HUES6 (cell line): ENCODE measurements around the gene TPI1.

ENCODE experiments used
- H3K27ac ChIP-seq: 2 replicates; pipeline ENCODE4 v1.7.0; 2013; ENCODE audit warnings: low read depth, mild to moderate bottlenecking, low read length, inconsistent platforms
- H3K27me3 ChIP-seq: 2 replicates; pipeline ENCODE4 v1.6.1; 2013; ENCODE audit warnings: low read length; ENCODE audit not compliant: control insufficient read depth, insufficient read depth
- H3K36me3 ChIP-seq: 2 replicates; pipeline ENCODE4 v1.6.1; 2013; ENCODE audit warnings: low read length; ENCODE audit not compliant: control insufficient read depth, insufficient read depth
- H3K4me1 ChIP-seq: 2 replicates; pipeline ENCODE4 v1.6.1; 2013; ENCODE audit warnings: low read length; ENCODE audit not compliant: control insufficient read depth, insufficient read depth
- H3K4me3 ChIP-seq: 2 replicates; pipeline ENCODE4 v1.5.1; 2013; ENCODE audit warnings: low read depth, low read length
- H3K9ac ChIP-seq: one replicate; pipeline ENCODE4 v1.6.1; 2013; ENCODE audit warnings: mild to moderate bottlenecking, low read length
- H3K9me3 ChIP-seq: 2 replicates; pipeline ENCODE4 v1.6.1; 2013; ENCODE audit warnings: low read depth, low read length; ENCODE audit not compliant: control insufficient read depth, insufficient read depth

Gene TPI1

DNA sequence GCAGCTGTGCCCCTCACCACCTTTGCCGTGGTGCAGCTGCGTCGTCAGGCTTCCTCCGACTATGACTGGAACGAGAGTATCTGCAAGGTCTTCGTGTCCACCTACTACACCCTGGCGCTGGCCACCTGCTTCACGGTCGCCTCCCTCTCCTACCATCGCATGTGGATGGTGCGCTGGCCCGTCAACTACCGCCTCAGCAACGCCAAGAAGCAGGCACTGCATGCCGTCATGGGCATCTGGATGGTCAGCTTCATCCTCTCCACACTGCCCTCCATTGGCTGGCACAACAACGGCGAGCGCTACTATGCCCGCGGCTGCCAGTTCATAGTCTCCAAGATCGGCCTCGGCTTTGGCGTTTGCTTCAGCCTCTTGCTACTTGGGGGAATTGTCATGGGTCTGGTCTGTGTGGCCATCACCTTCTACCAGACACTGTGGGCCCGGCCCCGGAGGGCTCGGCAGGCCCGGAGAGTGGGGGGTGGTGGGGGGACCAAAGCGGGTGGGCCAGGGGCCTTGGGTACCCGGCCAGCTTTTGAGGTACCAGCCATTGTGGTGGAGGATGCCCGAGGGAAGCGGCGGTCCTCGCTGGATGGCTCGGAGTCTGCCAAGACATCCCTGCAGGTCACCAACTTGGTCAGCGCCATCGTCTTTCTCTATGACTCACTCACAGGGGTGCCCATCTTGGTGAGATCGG lies 43.1 kb upstream of the TPI1 start:
- H3K9me3 ChIP-seq, result no peaks in the 10 kb centered on the region

GRCh38 chr12:6824901-6825381 lies 42.4 kb upstream of the TPI1 start:
- Histone ChIP-seq H3K27ac (no peak overlapping the region), H3K27me3 (peaks cover 51% of the 10 kb centered on the region), H3K9me3 (no peaks in the 10 kb centered on the region), H3K4me1 (peaks cover 57% of the 10 kb centered on the region), H3K9ac (no peak overlapping the region), H3K36me3 (peaks cover 1% of the 10 kb centered on the region), H3K4me3 (peak overlapping the region; percentile 61)

More for the DNA sequence above, 43.1 kb upstream of the TPI1 start:
- Histone ChIP-seq H3K4me1 (peaks cover 60% of the 10 kb centered on the region), H3K36me3 (no peaks in the 10 kb centered on the region), H3K9ac (no peak overlapping the region), H3K27ac (no peak overlapping the region), H3K27me3 (peaks cover 58% of the 10 kb centered on the region), H3K4me3 (0 out of 2 replicates have a peak overlapping the region, but pooled peaks have one; percentile 61)

DNA sequence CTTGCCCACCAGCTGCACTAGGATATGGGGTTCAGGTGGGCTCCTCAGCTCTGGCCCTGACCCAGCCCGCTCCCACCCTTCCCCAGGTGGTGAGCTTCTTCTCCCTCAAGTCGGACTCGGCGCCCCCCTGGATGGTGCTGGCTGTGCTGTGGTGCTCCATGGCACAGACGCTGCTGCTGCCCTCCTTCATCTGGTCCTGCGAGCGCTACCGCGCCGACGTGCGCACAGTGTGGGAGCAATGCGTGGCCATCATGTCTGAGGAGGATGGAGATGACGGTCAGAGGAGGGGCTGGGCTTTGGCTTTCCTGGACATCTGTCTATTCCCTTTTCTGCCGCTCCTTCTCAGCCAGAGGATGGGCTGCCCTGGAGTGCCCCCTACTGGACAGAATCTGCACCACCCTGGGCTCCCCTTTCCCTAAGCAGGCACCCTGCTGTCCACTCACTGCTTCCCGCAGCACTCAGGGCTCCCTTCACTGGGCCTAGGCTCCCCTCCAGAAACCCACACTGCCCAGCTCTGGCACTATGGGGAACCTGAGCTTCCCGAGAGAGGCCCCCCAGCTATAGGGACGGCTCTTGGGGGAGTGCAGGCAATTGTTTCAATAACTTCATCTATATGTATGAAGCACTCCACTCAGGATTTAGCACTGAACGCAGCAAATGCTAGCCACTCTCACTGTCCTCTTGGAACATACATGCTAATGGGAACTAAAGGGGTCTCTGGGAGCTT lies 41.8 kb upstream of the TPI1 start:
- Histone ChIP-seq H3K9ac (peak overlapping the region; percentile 14), H3K27ac (no peak overlapping the region), H3K36me3 (peaks cover 6% of the 10 kb centered on the region), H3K4me3 (peak overlapping the region; percentile 61), H3K9me3 (no peaks in the 10 kb centered on the region), H3K4me1 (peaks cover 53% of the 10 kb centered on the region), H3K27me3 (peaks cover 46% of the 10 kb centered on the region)

DNA sequence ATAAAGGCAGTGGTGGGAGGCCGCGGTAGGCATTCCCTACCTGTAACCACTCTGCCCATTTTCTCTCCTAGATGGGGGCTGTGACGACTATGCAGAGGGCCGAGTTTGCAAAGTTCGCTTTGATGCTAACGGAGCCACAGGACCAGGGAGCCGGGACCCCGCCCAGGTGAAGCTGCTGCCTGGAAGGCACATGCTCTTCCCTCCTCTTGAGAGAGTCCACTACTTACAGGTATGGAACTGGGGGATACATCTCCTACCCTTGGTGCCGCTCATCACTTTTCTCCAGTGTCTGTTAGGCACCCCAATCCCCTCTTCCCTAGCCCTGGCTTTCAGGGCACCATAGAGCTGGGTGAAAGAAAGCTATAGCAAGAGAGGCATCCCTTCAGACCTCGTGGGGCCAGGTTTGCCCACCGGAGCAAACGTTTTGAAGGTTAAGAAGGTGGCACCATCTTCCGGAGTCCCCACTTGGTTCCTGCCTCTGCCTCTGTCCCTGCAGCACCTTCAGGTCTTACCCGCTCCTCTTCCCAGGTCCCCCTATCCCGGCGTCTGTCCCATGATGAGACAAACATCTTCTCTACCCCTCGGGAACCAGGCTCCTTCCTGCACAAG lies 41.1 kb upstream of the TPI1 start:
- Histone ChIP-seq H3K9ac (no peak overlapping the region), H3K36me3 (peaks cover 13% of the 10 kb centered on the region), H3K27me3 (peaks cover 46% of the 10 kb centered on the region), H3K4me1 (peaks cover 48% of the 10 kb centered on the region), H3K4me3 (peak overlapping the region; percentile 61), H3K9me3 (no peaks in the 10 kb centered on the region), H3K27ac (no peak overlapping the region)

GRCh38 chr12:6826734-6827436 lies 40.4 kb upstream of the TPI1 start:
- H3K4me3 ChIP-seq, result peak overlapping the region; percentile 42; the same call in 1 of the 2 replicates
- H3K9ac ChIP-seq, result no peak overlapping the region
- peaks cover 44% of the 10 kb centered on the region for H3K27me3 ChIP-seq
- H3K36me3 ChIP-seq, result peaks cover 19% of the 10 kb centered on the region
- no peaks in the 10 kb centered on the region for H3K9me3 ChIP-seq
- no peak overlapping the region for H3K27ac ChIP-seq
- peaks cover 47% of the 10 kb centered on the region for H3K4me1 ChIP-seq

DNA sequence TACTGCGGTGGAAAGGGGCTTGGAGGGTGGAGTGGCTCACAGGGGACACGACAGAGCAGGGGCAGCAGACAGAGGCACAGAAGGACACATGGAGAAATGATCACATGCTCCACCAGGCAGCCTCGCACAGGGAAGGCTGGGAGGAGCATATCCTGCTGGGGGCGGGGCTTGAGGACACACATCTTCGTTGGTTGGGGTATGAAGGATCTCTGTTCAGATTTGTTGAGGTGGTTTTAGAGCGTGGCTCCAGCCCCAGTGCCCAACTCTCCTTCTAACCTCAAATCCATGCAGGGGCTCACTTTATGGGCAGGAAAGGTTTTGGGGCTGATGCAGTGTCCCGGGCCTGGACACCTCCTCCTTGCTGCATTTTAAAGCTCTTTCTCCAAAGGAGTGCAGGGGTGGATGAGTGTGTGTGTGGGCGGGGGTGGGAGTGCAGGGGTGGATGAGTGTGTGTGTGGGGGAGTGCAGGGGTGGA lies 39.9 kb upstream of the TPI1 start:
- Histone ChIP-seq H3K9me3 (no peaks in the 10 kb centered on the region), H3K36me3 (peaks cover 24% of the 10 kb centered on the region), H3K27me3 (peaks cover 38% of the 10 kb centered on the region), H3K4me3 (peak overlapping the region; percentile 42), H3K9ac (no peak overlapping the region), H3K4me1 (peaks cover 41% of the 10 kb centered on the region), H3K27ac (no peak overlapping the region)

DNA sequence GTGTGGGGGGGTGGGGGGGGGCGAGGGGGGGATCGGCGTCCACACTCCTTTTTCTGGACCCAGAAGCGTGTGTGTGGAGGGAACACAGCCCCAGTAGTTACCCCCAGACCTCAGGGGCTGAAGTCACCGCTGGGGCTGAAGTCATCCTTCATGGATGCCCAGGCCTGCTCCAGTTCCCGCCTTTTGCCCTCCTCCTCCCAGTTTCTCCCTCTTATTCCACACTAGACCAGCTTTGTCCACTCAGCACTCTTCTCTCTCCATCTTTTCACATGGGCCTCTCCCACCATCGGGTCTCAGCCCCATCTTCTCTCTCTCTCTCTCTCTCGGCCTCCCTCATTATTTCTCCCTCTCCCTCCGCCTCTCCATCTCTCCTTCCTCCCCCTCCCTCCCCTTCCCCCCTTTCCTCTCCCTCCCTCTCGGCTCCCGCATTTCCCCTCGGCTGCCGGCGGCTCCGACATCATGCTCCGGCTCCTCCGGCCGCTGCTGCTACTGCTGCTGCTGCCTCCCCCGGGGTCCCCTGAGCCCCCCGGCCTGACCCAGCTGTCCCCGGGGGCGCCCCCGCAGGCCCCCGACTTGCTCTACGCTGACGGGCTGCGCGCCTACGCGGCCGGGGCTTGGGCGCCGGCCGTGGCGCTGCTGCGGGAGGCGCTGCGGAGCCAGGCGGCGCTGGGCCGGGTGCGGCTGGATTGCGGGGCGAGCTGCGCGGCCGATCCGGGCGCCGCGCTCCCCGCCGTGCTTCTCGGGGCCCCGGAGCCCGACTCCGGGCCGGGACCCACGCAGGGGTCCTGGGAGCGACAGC lies 39.1 kb upstream of the TPI1 start, which contains the start of gene P3H3:
P3H3 (plus strand) TSS at position 426 of the 799 bp plus-strand sequence; CDS start at position 460, 34 bp downstream.
- peaks cover 35% of the 10 kb centered on the region for H3K4me1 ChIP-seq
- peak within 1 kb of the TSS; percentile 87 for H3K9ac ChIP-seq
- no peak within 1 kb of the TSS for H3K27ac ChIP-seq
- H3K4me3 ChIP-seq, result peak within 1 kb of the TSS; percentile 98
- H3K9me3 ChIP-seq, result no peaks in the 10 kb centered on the region
- H3K36me3 ChIP-seq, result peaks cover 26% of the 10 kb centered on the region
- peaks cover 32% of the 10 kb centered on the region for H3K27me3 ChIP-seq

DNA sequence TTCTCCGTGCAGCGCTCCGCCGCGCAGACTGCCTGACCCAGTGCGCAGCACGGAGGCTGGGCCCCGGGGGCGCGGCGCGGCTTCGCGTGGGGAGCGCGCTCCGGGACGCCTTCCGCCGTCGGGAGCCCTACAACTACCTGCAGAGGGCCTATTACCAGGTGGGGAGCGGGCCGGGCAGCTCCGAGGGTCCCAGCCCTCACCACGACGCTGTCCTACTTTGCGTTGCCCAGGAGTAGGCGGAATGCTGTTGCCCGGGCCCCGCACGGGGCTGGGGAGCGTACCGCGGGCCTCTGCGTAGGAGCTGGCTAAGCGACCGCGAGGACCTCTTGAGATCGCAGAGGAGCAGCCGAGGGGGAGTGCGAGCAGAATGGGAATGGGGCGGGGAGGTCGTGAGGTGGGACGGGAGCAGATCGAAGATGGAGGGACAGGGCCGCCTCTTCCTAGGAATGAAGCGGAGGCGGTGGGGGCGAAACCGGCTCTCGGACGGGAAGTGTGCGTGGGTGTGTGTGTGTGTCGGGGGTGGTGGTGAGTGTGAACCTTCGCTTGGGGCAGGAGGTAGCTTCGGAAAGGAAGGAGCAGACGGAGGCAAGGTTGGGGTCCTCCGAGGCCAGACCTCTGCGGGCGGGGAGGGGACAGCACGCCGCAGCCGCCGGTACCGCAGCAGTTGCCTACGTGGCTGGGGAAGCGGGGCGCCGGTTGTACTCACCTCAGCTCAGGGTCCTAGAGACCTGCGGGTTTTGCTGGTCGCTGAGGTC lies 38.4 kb upstream of the TPI1 start:
- Histone ChIP-seq H3K4me3 (peak overlapping the region; percentile 98), H3K27me3 (peaks cover 25% of the 10 kb centered on the region), H3K36me3 (peaks cover 34% of the 10 kb centered on the region), H3K9me3 (no peaks in the 10 kb centered on the region), H3K9ac (peak overlapping the region; percentile 87), H3K4me1 (peaks cover 31% of the 10 kb centered on the region), H3K27ac (no peak overlapping the region)

- Histone ChIP-seq H3K27ac (no peak overlapping the region), H3K27me3 (peaks cover 18% of the 10 kb centered on the region), H3K9me3 (no peaks in the 10 kb centered on the region), H3K9ac (peak overlapping the region; percentile 87), H3K4me1 (peaks cover 31% of the 10 kb centered on the region), H3K4me3 (peak overlapping the region; percentile 98), H3K36me3 (peaks cover 39% of the 10 kb centered on the region)
These were observed 37.7 kb upstream of the TPI1 start for GRCh38 chr12:6829536-6830220.
